Aorta (tissue), 5 donors: ENCODE measurements around the gene CAMK2D. TPM values are rescaled to one million over a fixed set of nuclear protein-coding genes. Genes with fewer than 3 reads are reported as not detected.

Experiments
- ATAC-seq: fragments of 200-7000 bp; cut with Tn5 transposase; one replicate; pipeline ENCODE4 v1.9.1; 2022; ENCODE audit warnings: moderate library complexity; ENCODE audit not compliant: low FRiP score
- DNase-seq, 2 donors: peaks; one replicate each; pipeline ENCODE4 v3.0.0-alpha.2; 2020
- H3K27ac ChIP-seq, 2 donors: one replicate each; pipeline ENCODE4 v1.5.1; 2013; ENCODE audit warnings: low read length in 2 of 2, mild to moderate bottlenecking in 2 of 2, moderate library complexity in 2 of 2, control low read depth in 1 of 2, inconsistent platforms in 1 of 2, low read depth in 1 of 2
- H3K27me3 ChIP-seq, 2 donors: one replicate each; pipeline ENCODE4 v1.6.1; 2013; ENCODE audit warnings: control low read depth in 1 of 2, low read length in 1 of 2, mild to moderate bottlenecking in 1 of 2, moderate library complexity in 1 of 2; ENCODE audit not compliant: insufficient read depth in 2 of 2, control insufficient read depth in 1 of 2
- H3K36me3 ChIP-seq, 2 donors: one replicate each; pipeline ENCODE4 v1.6.1; 2013; ENCODE audit warnings: control low read depth in 1 of 2, low read length in 1 of 2, mild to moderate bottlenecking in 1 of 2; ENCODE audit not compliant: insufficient read depth in 2 of 2, control insufficient read depth in 1 of 2
- H3K4me1 ChIP-seq, 2 donors: one replicate each; pipeline ENCODE4 v1.6.1; 2013; ENCODE audit warnings: low read length in 2 of 2, control low read depth in 1 of 2, mild to moderate bottlenecking in 1 of 2, moderate library complexity in 1 of 2; ENCODE audit not compliant: insufficient read depth in 2 of 2, control insufficient read depth in 1 of 2
- H3K4me3 ChIP-seq, 2 donors: one replicate each; pipeline ENCODE4 v1.5.1; 2013; ENCODE audit warnings: low read length in 2 of 2, control low read depth in 1 of 2, mild to moderate bottlenecking in 1 of 2
- H3K9me3 ChIP-seq: one replicate; pipeline ENCODE4 v1.6.1; 2013; ENCODE audit warnings: mild to moderate bottlenecking, low read length; ENCODE audit not compliant: control insufficient read depth
- WGBS, 2 donors: extraction: QIAGEN DNeasy Blood & Tissue Kit; methylation state at CpG; one replicate each; pipeline ENCODE4 v1.1.7; 2013; 5-methylcytosine and 5-hydroxymethylcytosine counted together
- intact Hi-C, 2 donors: fragments of 100-400 bp; cut with DNase I; formaldehyde crosslinking; loops; one replicate each; pipeline versions ENCODE4 v1.14.2 to v1.15.0; 2022
- polyA plus RNA-seq, 2 donors: library from polyadenylated mRNA; stranded (reverse); fragments of 200-250 nt; gene quantifications; one replicate each; pipeline ENCODE4 v1.2.3, GENCODE V29; 2013
- total RNA-seq, 2 donors: library from RNA; stranded (reverse); fragmentation: NEBNext Ultra II Directional; extraction: Animal tissue kit (Norgen Biotek cat#: 25700); gene quantifications; one replicate each; pipeline ENCODE4 v1.2.1, GENCODE V29; 2021
- donor health status: healthy with polysubstance abuse.
- donor health status: Bipolar disorder and iron deficiency.
- donor health status: DM: no; HTN: no; CAD: no.
- donor health status: DM: no; HTN: no; CAD: no.
- donor health status: DM: yes; HTN: yes; CAD: no.

The CAMK2D gene
- total and polyA plus RNA-seq, 4 donors = 18.7 to 71.8 (median 37.7) TPM

DNA sequence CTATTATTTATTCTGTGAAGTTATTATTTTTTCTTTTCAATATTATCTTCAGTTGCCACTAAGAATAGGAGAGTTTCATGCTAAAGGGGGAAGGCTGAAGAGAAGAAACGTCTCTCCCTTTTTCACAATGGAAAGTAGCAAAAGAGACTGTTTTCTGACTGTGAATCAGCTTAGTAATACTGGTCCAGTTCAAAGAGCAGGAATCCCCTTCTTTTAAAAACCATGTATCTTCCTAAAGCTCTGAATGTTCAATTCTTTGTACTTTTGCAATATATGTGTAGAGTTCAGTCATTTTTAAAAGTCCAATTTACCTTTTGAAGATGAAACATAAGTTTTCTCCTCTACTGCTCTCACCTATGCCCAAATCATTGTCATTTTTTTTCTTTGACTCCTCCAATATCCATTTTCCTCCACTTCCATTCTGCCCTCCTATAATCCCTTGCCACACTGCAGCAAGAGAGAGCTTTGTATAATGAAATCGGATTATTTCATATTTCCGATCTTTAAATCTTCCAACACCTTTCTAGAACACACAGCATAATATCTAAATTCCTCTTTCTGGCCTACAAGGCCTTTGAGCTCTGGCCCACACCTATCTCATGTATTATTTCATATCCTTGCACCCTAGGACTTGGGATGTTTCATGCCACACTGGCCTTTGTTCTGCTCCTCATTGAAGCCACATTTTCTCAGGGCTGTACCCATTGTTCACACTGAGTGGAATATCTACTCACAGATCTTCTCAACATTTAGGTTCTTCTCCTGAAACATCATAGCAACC lies 195.3 kb downstream of the CAMK2D start:
- intact Hi-C loops = no loop called here
- H3K27me3 ChIP-seq = no peaks in the 10 kb centered on the region
- no peaks in the 10 kb centered on the region for H3K9me3 ChIP-seq
- no peaks in the 10 kb centered on the region for H3K4me1 ChIP-seq
- 73 to 77% methylated on average over 3 of the region's 3 CpGs for WGBS, 2 donors
- ATAC-seq (no peak), DNase-seq (no peak)
- no peak overlapping the region for H3K4me3 ChIP-seq
- H3K36me3 ChIP-seq = no peaks in the 10 kb centered on the region
- H3K27ac ChIP-seq = no peak overlapping the region

DNA sequence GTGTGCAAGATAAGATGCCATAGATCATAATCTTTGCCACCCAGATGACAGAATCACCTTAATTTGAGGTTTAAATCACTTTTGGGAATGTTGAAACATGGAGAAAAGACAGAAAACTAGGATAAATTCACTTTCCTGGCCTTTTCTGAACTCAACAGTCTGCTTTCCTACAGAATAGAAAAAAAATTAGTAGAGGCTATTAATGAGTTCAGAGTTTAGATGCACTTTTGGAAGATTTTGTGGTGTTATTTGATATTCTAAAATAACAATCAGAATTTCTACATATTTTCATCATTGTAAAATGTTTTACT lies 195.9 kb downstream of the CAMK2D start:
- H3K9me3 ChIP-seq = no peaks in the 10 kb centered on the region
- ATAC-seq (no peak), DNase-seq (no peak)
- H3K27me3 ChIP-seq = no peaks in the 10 kb centered on the region
- intact Hi-C loops = no loop called here
- H3K36me3 ChIP-seq = no peaks in the 10 kb centered on the region
- no peak overlapping the region for H3K4me3 ChIP-seq
- no peaks in the 10 kb centered on the region for H3K4me1 ChIP-seq
- H3K27ac ChIP-seq = no peak overlapping the region

DNA sequence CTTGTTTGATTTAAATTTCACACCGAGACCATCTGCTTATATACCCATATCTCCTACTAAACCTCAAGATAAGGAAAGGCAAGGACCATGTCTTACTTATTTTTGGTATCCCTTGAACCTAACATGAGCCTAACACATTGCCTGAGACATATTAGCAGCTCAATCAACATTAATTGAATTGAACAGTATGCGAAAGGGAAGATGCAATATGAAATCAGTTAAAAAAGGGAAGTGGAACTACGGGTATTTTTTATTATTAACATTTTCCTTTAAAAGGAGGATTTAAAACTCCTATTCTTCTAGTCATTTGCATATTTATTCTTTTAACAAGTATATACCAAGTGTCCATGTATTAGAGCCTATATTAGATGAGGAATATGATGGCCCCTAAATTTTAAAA lies 197.0 kb downstream of the CAMK2D start:
- WGBS, 2 donors = 92 to 97% methylated on average over 3 of the region's 3 CpGs
- no peaks in the 10 kb centered on the region for H3K36me3 ChIP-seq
- DNase-seq (no peak), ATAC-seq (no peak)
- no peaks in the 10 kb centered on the region for H3K9me3 ChIP-seq
- no peak overlapping the region for H3K4me3 ChIP-seq
- intact Hi-C loops = no loop called here
- H3K27ac ChIP-seq = no peak overlapping the region
- no peaks in the 10 kb centered on the region for H3K27me3 ChIP-seq
- no peaks in the 10 kb centered on the region for H3K4me1 ChIP-seq

DNA sequence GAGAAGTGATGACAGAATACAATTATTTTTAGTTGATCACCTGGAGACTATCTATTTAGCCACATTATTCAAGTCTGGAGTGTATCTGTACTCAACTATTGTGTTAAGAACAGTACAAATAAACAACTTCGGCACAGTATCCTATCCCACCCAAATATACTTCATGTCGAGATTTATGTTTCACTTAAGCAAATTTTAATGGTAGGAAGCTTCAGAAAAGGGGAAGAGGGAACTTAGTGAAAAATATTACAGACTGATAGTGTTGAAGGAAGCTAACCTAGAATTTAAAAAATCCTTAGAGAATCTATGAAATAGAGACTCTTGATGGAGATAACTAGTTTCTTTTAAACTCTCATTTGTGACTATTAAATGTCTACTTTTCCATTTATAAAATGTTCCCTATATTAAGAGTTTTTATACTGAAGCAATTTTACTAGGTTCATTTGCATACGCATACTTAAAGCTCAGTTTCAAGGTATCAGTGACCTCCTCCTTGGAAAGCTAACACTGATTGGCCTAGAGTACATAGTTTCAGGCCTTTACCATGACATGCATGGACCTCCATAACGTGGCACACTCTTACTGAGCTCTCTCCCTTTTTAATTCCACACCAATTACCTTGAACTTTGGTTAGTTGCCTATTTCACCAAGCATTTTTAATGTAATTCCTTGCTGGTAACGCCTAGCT lies 197.7 kb downstream of the CAMK2D start:
- Histone ChIP-seq H3K27ac (no peak overlapping the region), H3K9me3 (no peaks in the 10 kb centered on the region), H3K27me3 (no peaks in the 10 kb centered on the region), H3K4me3 (no peak overlapping the region), H3K4me1 (peaks cover 0 to 1% of the 10 kb centered on the region in 2 donors), H3K36me3 (no peaks in the 10 kb centered on the region)
- DNase-seq = no peak
- WGBS, 2 donors = 91 to 92% methylated on average over 5 of the region's 5 CpGs
- intact Hi-C loops = no loop called here
- ATAC-seq = no peak

DNA sequence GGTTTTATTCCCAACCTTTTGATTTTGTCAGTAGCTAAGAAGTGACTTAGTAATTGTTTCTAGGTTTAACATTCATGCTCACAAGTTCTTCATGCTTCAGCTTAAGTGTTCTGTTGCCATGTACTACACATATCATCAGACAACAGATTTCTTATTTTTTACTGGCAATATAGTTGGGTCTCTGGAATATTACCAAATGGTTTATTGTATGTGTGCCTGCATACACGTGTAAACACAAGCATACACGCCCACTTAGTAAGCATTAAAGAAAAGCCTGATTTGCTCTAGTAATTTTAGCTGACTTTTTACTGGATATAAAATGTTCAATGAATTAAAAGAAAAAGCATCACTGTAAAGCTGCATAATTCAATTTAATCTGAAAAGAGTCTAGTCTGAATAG lies 199.8 kb downstream of the CAMK2D start:
- Histone ChIP-seq H3K4me1 (peaks cover 1 to 4% of the 10 kb centered on the region in 2 donors), H3K9me3 (no peaks in the 10 kb centered on the region), H3K4me3 (no peak overlapping the region), H3K27me3 (no peaks in the 10 kb centered on the region), H3K36me3 (no peaks in the 10 kb centered on the region), H3K27ac (no peak overlapping the region)
- ATAC-seq = no peak
- 79% methylated on average over 2 of the region's 2 CpGs for WGBS, 2 donors
- DNase-seq = no peak
- intact Hi-C loops = no loop called here

DNA sequence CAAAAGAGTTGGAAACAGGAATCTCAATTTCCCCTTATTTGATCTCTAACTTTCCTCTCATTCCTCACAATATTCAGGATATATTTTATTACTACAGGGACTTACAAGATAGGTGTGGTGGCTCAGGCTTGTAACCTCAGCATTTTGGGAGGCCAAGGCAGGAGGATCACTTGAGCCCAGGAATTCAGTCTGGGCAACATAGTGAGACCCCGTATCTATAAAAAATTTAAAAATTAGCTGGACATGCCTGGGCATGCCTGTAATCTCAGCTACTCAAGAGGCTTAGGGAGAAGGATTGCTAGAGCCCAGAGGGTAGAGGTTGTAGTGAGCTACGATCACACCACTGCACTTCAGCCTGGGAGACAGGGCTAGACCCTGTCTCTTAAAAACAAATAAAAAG lies 200.4 kb downstream of the CAMK2D start:
- no peak overlapping the region for H3K27ac ChIP-seq
- DNase-seq (no peak), ATAC-seq (no peak)
- intact Hi-C loops = no loop called here
- H3K27me3 ChIP-seq = no peaks in the 10 kb centered on the region
- H3K4me3 ChIP-seq = no peak overlapping the region
- no peaks in the 10 kb centered on the region for H3K36me3 ChIP-seq
- no peaks in the 10 kb centered on the region for H3K9me3 ChIP-seq
- H3K4me1 ChIP-seq = peaks cover 4 to 6% of the 10 kb centered on the region in 2 donors
- WGBS, 2 donors = 89 to 91% methylated on average over 2 of the region's 2 CpGs

DNA sequence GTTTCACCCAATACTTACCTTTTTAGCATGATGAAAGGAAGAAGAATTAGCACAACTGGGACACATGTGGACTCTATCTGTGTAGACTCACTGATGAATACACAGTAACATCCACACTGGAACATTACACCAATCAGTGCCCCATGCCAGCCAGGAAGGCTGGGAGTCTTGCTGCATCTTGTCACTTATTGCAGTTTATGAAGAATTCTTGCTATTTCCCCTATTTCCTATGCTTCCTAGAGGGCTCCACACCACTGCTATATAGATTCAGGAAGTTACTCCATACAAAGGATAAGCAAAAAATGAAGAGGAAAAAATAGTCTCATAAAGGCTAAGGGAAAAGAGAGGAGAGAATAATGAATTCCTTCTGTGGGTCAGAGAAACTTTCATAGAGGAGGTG lies 201.0 kb downstream of the CAMK2D start:
- ATAC-seq = no peak

DNA sequence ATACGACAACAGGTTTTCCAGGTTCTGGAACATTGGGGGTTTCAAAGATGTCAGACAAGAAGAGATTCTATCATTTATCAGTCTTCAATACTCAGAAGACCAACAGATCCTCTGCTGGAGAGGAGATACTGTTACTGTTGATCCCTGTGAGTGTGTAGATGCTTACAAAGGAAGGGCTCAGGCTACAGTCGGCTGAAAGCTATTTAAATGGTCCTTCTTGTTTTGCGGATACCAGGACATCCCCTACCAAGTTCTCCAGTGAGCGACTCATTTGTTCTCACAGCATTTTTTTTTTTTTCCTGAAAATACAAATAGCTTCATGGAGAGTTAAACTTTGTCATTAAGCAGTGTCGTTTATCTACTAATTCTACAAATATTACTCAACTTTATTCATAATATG lies 201.6 kb downstream of the CAMK2D start:
- intact Hi-C loops = loop anchor here in 1 of 2 donors (10.0 kb wide), 1 partner anchor 125 kb away; no protein-coding TSS in a partner anchor
- H3K4me3 ChIP-seq = no peak overlapping the region
- peaks cover 4 to 9% of the 10 kb centered on the region in 2 donors for H3K4me1 ChIP-seq
- H3K36me3 ChIP-seq = no peaks in the 10 kb centered on the region
- H3K27ac ChIP-seq = no peak overlapping the region
- 88 to 92% methylated on average over 5 of the region's 5 CpGs for WGBS, 2 donors
- no peaks in the 10 kb centered on the region for H3K9me3 ChIP-seq
- H3K27me3 ChIP-seq = no peaks in the 10 kb centered on the region
- no peak for ATAC-seq
- no peak for DNase-seq

More for the DNA sequence above, 201.0 kb downstream of the CAMK2D start:
- H3K36me3 ChIP-seq = no peaks in the 10 kb centered on the region
- H3K9me3 ChIP-seq = no peaks in the 10 kb centered on the region
- no peaks in the 10 kb centered on the region for H3K27me3 ChIP-seq
- no peak overlapping the region for H3K4me3 ChIP-seq
- intact Hi-C loops = no loop called here
- H3K27ac ChIP-seq = no peak overlapping the region
- DNase-seq = no peak
- H3K4me1 ChIP-seq = peaks cover 4 to 6% of the 10 kb centered on the region in 2 donors
